Loucy (cell line): ENCODE results near the gene FRZB.

Source experiments
- CTCF ChIP-seq: fragments of 200-600 bp; sonication (generic); conservative IDR thresholded peaks from 2 replicates; pipeline ENCODE4 v1.5.1; 2014; ENCODE audit warnings: mild to moderate bottlenecking, antibody characterized with exemption, low read length
- EZH2phosphoT487 ChIP-seq: fragments of 200-600 bp; IDR thresholded peaks from 2 replicates; pipeline ENCODE4 v1.6.1; 2018; ENCODE audit warnings: antibody characterized with exemption, mild to moderate bottlenecking, moderate library complexity, borderline replicate concordance

GRCh38 chr2:182867426-182868053 lies 1.1 kb upstream of the FRZB start:
- TF ChIP-seq CTCF (no peak), EZH2phosphoT487 (no peak)
